ENCODE results near the gene AMBP. TPM values are rescaled to one million over a fixed set of nuclear protein-coding genes. Genes with fewer than 3 reads are reported as not detected.

The AMBP gene
- polyA plus RNA-seq, 1 of the 3 experiments (the other 2 are of a cell fraction): 0.16 TPM

DNA sequence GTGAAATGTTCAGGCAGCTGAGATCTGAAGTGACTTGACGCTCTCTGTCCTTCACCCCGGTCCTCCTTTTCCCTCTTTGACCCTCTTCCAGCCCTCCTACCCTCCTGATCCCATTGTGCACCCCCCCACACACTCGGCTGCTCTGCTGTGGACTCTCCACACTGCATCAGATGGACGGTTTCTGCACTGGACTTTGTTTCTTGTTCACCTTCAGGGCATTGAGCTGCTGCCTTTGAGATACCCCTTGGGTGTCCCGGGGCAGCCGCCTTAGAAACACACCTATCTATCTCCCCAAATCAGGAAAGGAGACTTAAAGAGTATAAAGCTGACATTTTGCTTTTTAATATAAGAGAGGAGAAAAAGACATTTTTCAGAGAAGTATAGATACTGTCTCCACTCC, 27.5 kb downstream of the AMBP start:
- no peaks in the 10 kb centered on the region for H3K27me3 ChIP-seq (ENCODE audit: insufficient read depth)
- H4K20me1 ChIP-seq (ENCODE audit: insufficient read depth): no peaks in the 10 kb centered on the region
- no peaks in the 10 kb centered on the region for H3K4me1 ChIP-seq (ENCODE audit: control insufficient read depth in 1 of 2, insufficient read depth in 2 of 2, low read depth in 1 of 2, low read length in 1 of 2)
- no peaks in the 10 kb centered on the region for H3K9me3 ChIP-seq
- H3K79me2 ChIP-seq (ENCODE audit: insufficient read depth): no peaks in the 10 kb centered on the region
- TF ChIP-seq CHD2 (IDR thresholded peaks at IDR 0.05; ENCODE audit: low read length, partially characterized antibody) (no peak), TAF1 (IDR thresholded peaks at IDR 0.05; ENCODE audit: borderline replicate concordance, low read depth, low read length) (no peak), POLR2AphosphoS5 (IDR thresholded peaks at IDR 0.05; ENCODE audit: low read depth, low read length) (no peak), TCF12 (IDR thresholded peaks at IDR 0.05) (no peak), EP300 (IDR thresholded peaks at IDR 0.05; ENCODE audit: borderline replicate concordance in 1 of 2, low read depth in 1 of 2, low read length in 1 of 2) (no peak), ELF1 (IDR thresholded peaks at IDR 0.05) (no peak), FOXM1 (IDR thresholded peaks at IDR 0.05; ENCODE audit: low read depth) (no peak), GATA2 (CRISPR knock-in tag; IDR thresholded peaks at IDR 0.05) (no peak), NFIC (IDR thresholded peaks at IDR 0.05; ENCODE audit: borderline replicate concordance) (no peak), RFX5 (IDR thresholded peaks at IDR 0.05; ENCODE audit: low read length) (no peak), FOXJ3 (CRISPR knock-in tag; IDR thresholded peaks at IDR 0.05) (no peak), SMC3 (IDR thresholded peaks at IDR 0.05; ENCODE audit: low read depth, low read length) (no peak), NRF1 (IDR thresholded peaks at IDR 0.05; ENCODE audit: low read depth, low read length) (no peak), RAD21 (IDR thresholded peaks at IDR 0.05; ENCODE audit: low read length) (no peak), GABPA (IDR thresholded peaks at IDR 0.05; ENCODE audit: low read depth) (no peak)
- TF ChIP-seq, protein P1, sequence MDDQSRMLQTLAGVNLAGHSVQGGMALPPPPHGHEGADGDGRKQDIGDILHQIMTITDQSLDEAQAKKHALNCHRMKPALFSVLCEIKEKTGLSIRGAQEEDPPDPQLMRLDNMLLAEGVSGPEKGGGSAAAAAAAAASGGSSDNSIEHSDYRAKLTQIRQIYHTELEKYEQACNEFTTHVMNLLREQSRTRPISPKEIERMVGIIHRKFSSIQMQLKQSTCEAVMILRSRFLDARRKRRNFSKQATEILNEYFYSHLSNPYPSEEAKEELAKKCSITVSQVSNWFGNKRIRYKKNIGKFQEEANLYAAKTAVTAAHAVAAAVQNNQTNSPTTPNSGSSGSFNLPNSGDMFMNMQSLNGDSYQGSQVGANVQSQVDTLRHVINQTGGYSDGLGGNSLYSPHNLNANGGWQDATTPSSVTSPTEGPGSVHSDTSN (IDR thresholded peaks at IDR 0.05): no peak
- TF ChIP-seq, protein P2, sequence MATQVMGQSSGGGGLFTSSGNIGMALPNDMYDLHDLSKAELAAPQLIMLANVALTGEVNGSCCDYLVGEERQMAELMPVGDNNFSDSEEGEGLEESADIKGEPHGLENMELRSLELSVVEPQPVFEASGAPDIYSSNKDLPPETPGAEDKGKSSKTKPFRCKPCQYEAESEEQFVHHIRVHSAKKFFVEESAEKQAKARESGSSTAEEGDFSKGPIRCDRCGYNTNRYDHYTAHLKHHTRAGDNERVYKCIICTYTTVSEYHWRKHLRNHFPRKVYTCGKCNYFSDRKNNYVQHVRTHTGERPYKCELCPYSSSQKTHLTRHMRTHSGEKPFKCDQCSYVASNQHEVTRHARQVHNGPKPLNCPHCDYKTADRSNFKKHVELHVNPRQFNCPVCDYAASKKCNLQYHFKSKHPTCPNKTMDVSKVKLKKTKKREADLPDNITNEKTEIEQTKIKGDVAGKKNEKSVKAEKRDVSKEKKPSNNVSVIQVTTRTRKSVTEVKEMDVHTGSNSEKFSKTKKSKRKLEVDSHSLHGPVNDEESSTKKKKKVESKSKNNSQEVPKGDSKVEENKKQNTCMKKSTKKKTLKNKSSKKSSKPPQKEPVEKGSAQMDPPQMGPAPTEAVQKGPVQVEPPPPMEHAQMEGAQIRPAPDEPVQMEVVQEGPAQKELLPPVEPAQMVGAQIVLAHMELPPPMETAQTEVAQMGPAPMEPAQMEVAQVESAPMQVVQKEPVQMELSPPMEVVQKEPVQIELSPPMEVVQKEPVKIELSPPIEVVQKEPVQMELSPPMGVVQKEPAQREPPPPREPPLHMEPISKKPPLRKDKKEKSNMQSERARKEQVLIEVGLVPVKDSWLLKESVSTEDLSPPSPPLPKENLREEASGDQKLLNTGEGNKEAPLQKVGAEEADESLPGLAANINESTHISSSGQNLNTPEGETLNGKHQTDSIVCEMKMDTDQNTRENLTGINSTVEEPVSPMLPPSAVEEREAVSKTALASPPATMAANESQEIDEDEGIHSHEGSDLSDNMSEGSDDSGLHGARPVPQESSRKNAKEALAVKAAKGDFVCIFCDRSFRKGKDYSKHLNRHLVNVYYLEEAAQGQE (IDR thresholded peaks at IDR 0.05; ENCODE audit: low read depth, low read length): no peak
- no peaks in the 10 kb centered on the region for H3F3A ChIP-seq (replicated peaks; ENCODE audit: insufficient read depth)
- no peak overlapping the region for H3K4me3 ChIP-seq (ENCODE audit: low read depth in 2 of 2, low read length in 1 of 2)
- 98% methylated on average over 6 of the region's 6 CpGs for WGBS (ENCODE audit: low lambda C conversion rate)
- peaks cover 14 to 49% of the 10 kb centered on the region in 2 experiments for H3K36me3 ChIP-seq (replicated peaks in 1 of 2; ENCODE audit: control insufficient read depth in 1 of 2, insufficient read depth in 2 of 2, low read length in 1 of 2)
- POLR2A ChIA-PET: no interaction called here
- no peak overlapping the region for H3K27ac ChIP-seq (ENCODE audit: low read depth in 2 of 2, low read length in 1 of 2)
- DNase-seq: no peak
- H2AFZ ChIP-seq (ENCODE audit: low read depth): no peak overlapping the region
- CTCF ChIA-PET: interaction anchor here (0.9 to 1.0 kb wide), 2 partner anchors 313 to 392 kb away, joined by 3 read pairs; no protein-coding TSS in a partner anchor
- no peak overlapping the region for H3K4me2 ChIP-seq
- no peak overlapping the region for H3K9ac ChIP-seq
- H3K9me2 ChIP-seq: no peaks in the 10 kb centered on the region
